GM21367 (cell line): Measurements from ENCODE around the gene DOC2A.
A peak's percentile ranks its signal among the peaks of the same experiment; 100 is the strongest.

Experiments used
- ATAC-seq: cut with Tn5 transposase; IDR thresholded peaks from one replicate; pipeline ENCODE4 v1.9.1; 2021; ENCODE audit not compliant: unreplicated experiment

Gene DOC2A

DNA sequence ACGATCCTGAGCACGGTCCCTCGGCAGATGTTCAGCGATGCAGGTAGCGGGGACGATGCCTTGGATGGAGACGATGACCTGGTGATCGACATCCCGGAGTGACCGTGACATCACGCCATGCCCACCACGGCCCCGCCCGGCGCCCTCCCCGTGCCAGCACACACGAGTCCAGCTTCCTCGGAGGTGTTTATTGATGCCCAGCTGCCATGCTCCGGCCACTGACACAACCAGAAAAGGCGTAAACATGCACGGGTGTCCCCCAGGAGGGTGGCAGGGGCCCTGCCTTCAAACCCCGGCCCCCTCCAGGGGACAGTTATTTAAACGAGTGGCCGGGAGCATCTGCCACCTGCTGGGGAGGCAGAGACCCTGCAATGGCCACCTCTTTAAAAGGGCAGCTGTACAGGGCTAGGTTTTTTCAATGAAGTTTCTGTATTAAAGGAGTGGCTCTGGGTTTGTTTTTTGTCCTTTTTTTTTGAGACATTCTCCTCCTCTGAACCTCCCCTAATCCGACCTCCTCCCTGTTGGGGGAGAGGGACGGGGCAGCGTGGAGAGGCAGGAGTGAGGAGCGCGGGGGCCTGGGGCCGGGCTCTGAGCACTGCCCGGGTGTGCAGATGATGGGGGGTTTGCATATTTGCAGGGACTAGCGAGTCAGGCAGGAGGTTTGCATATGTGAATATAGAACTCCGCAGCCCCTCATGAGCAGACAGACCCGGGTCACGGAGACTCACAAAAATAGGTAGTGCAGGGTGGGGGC is 5.3 kb downstream of the DOC2A start:
- no peak for ATAC-seq

GRCh38 chr16:30004811-30005242 is 6.0 kb downstream of the DOC2A start:
- no peak for ATAC-seq

DNA sequence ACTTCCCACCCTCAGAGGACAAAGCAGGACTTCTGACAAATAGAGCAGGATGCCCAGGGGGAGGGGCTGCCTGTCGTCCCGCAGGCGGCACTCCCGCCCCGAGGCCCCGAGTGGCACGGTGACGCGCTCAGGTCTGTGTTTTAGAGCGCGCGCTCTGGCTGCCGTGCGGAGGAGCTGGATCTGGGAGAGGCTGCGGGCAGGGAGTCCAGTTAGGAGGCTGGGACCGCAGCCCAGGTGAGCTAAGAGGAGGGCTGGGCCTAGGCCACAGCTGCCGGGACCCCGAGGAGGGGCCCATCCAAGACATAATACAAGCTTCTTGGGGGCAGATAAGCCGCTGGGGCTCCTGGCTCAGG is 6.4 kb downstream of the DOC2A start:
- ATAC-seq: no peak

GRCh38 chr16:30003670-30004423 is 7.0 kb downstream of the DOC2A start:
- no peak for ATAC-seq

- ATAC-seq: no peak
Measured at GRCh38 chr16:30002614-30003346, 8.0 kb downstream of the DOC2A start.

GRCh38 chr16:30000735-30001631 is 9.8 kb downstream of the DOC2A start:
- no peak for ATAC-seq

- ATAC-seq: no peak
Measured at GRCh38 chr16:29999605-30000004, 11.2 kb downstream of the DOC2A start.

GRCh38 chr16:29996766-29997250 is 14.0 kb downstream of the DOC2A start:
- ATAC-seq: no peak

- peak; percentile 71 for ATAC-seq
Measured at GRCh38 chr16:29995911-29996765, 14.7 kb downstream of the DOC2A start, which contains the start of gene INO80E. INO80E (plus strand) TSS chr16:29996241; CDS start chr16:29996311, 70 bp downstream.

- peak; percentile 25 for ATAC-seq
Measured at GRCh38 chr16:29995324-29995910, 15.4 kb downstream of the DOC2A start, which contains the start of gene HIRIP3. HIRIP3 (minus strand) TSS chr16:29995617; CDS start chr16:29995605, 12 bp downstream.

DNA sequence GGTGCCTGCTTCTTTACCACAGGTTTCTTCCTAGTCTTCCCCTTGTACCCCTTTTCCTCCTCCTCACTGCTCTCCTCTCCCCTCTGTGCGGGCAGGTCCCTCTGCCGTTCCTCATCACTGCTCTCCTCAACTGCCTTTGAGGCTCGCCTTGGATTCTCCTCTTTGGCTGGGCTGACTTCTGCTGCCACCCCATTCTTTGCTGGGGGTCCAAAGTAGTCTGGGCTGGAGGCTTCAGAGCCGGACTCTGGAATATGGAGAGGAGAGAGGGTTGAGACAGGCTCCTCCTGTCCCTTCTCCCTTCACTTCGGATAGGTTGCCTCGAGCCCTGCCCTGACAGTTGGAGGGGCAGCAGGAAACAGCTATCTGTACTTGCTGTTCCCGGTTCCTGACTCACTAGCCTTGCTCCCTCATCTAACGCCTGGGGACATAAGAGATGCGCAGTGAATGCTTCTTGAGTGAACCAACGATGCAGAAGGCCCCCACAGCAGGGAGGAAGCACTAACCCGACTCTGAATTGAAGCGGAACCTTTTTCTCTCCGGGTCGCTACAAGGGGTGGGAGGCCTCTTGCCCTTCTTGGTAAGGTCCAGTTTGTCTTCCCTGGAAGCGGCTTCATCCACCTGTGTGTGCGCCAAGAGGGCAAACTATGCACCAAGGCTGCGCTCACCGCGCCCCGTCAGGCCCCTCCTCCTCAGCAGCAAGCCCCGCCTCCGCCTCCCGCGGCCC is 16.1 kb downstream of the DOC2A start:
- peak; percentile 20 for ATAC-seq

GRCh38 chr16:29993903-29994599 is 16.8 kb downstream of the DOC2A start:
- no peak for ATAC-seq

DNA sequence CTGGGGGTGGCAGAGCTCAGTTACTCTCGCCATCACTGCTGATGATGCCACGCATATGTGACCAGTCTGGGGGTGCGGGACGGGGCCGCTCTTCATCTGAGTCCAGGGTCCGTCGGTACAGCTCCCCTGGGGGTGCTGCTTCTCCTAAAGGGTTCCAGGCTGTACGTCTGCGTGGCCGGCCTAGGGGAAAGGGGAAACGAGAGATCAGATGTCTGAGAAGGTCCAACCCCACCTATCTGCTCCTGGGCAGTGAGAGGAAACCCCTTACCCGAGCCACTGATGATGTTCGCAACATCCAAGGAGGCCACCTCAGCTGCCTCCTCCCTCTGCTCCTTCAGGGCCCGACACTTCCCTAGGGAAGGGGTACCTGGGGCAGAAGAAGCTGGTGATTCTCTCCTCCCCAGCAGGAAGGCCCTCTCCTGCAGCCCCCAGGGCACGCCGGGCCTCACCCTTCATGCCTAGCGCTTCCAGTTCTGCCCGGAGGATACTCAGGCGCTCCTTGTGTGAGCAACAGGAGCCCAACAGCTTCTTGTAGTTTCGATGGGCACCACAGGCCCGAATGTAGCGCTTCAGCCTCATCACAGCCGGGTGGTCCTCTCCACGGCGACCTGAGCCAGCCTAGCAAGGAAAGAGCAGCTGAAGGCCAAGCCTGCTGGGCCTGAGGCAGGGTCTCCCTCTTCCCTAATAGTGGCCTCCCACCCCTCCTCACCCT is 17.5 kb downstream of the DOC2A start:
- ATAC-seq: no peak

- ATAC-seq: no peak
Measured at GRCh38 chr16:29992344-29992967, 18.4 kb downstream of the DOC2A start.

DNA sequence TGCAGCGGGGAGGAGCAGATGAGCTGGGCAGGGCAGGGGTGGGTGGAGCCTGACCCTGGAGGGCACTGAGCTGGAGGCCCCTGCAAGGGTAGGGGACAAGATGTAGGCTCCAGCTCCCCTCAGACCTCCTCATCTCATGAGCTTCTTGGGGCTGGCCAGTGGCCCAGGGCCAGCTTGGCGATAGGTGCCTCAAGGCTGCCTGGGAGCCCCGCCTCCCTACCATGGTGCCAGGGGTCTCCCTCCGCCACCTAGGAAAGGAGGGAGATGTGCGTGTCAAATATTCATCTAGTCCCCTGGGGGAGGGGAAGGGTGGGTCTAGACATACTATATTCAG is 19.3 kb downstream of the DOC2A start:
- ATAC-seq: no peak

- no peak for ATAC-seq
Measured at GRCh38 chr16:29990883-29991570, 19.8 kb downstream of the DOC2A start.
